ENCODE measurements around the gene BOLA3. TPM values are rescaled to one million over a fixed set of nuclear protein-coding genes. Genes with fewer than 3 reads are reported as not detected.
A peak's percentile ranks its signal among the peaks of the same experiment; 100 is the strongest.
"Not testable (repeated sequence)": the region's sequence is repeated elsewhere in the genome, so short reads cannot be mapped to it uniquely, and the experiment has no call there.

BOLA3 gene
- total RNA-seq, 2 donors from 2014 or later, result 68.0 to 72.5 TPM

DNA sequence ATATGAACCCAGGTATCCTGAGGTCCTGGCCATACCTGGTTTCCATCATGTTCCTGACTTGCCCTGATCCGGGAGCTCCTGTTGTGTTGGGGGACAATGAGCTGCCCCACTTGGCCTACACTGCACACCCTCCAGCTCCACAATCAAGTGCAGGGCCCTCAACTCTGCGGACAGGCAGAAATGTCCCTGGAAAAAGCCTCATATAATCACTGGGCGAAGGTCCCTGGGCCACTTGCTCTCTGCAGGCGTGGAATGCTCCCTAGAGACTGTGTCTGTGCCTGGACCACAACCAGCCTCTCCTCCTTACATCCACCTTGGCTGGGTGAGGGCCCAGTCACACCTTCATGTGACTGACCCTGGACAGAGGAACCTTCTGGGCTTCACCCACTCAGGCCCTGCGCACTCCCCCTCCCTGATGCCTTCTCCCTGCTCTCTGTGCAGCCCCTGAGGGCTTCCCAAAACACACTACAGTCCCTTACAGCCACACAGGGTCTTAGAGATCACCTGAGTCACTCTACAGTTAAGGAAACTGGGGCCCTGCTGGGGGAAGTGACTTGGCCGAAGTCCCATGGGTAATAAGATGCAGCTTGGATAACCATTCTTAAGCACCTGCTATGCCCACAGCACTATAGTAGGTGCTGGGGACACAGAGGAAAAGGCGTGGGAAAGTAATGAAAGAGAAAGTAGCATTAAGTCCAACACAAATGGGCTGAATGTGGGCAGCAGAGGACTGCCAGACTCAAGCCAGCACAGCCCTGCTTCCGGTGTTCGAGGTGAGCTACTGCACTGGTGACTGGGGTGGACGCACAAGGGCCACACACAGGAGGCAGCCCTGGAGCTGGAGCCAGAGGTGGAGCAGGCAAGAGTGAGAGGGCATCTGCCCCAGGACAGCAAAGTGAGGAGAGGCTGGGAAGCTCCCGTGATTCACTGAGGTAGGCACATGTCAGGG lies 9.8 kb downstream of the BOLA3 start:
- ATAC-seq, result peak; percentile 26 to 31
- no peak overlapping the region for H3K4me3 Mint-ChIP-seq
- H3K27me3 Mint-ChIP-seq, result no peaks in the 10 kb centered on the region
- no peak overlapping the region for H3K27ac Mint-ChIP-seq
- peaks cover 16% of the 10 kb centered on the region for H3K36me3 Mint-ChIP-seq
- DNase-seq (ENCODE audit: low spot score), result no peak
- H3K9me3 Mint-ChIP-seq, result no peaks in the 10 kb centered on the region
- H3K4me1 Mint-ChIP-seq (ENCODE audit: low read depth in 2 of 2), result peaks cover 6 to 11% of the 10 kb centered on the region in 2 donors

DNA sequence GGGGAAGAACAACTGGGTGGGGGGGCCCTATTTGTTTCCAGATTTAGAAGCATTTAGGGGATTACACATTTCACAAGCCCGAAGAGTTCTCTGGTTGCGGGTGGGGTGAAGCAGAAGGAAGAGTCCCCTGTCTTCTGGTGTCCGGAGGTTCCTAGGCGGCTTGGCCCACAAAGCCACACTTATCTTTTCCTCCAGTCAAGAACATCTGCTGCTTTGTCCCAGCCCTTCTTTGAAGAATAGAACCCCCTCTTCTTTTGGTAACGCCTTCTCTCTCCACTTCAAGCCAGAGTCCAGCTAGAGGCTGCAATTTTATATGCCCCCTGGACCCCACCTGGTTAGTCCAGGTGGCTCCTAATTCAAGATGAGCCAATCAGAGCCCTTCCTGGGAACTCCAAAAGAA lies 15.8 kb downstream of the BOLA3 start:
- H3K27ac Mint-ChIP-seq, result no peak overlapping the region
- no peak for ATAC-seq
- no peak overlapping the region for H3K4me3 Mint-ChIP-seq
- H3K27me3 Mint-ChIP-seq, result peaks cover 5 to 13% of the 10 kb centered on the region in 2 donors
- peaks cover 0 to 2% of the 10 kb centered on the region in 2 donors for H3K4me1 Mint-ChIP-seq (ENCODE audit: low read depth in 2 of 2)
- H3K36me3 Mint-ChIP-seq, result peaks cover 10% of the 10 kb centered on the region
- H3K9me3 Mint-ChIP-seq, result no peaks in the 10 kb centered on the region
- DNase-seq (ENCODE audit: low spot score), result no peak

DNA sequence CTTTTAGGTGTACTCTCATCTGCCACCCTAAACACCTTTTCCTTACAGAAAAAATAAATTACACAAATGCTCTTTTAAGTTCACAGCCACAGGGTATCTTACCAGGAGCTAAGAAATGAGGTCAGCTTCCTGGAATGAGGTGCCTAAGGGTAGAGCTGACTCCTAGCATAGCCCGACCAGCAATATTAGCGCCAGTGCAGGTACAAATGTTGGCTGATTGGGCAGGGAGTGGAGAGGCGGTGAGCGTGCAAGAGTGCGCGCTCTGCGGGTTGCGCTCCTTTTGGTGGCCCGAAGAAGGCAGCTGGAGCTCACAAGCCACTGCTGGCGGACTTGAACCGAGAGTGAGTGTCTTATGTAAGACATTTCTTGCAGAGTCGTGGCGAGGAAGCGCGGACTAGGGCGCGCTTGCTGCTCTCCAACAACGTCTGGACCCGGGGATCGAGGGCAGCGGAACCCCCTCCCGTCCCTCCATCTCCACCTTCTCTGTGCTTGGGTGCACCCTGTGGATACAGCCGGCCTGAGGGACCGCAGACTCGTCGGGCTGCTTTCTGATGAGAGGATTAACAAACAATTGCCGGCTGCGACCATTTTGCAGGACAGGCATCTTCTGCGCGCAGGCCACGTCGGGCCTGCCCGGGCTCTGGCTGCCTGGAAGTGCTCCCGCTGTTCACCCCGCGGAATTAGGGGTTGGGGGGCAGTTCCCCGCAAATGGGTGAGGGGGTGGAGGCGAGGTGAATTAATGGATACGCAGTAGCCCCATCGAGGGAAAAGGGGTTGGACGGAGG lies 17.3 kb downstream of the BOLA3 start:
- no peak for ATAC-seq
- peaks cover 0 to 2% of the 10 kb centered on the region in 2 donors for H3K4me1 Mint-ChIP-seq (ENCODE audit: low read depth in 2 of 2)
- H3K4me3 Mint-ChIP-seq, result no peak overlapping the region
- DNase-seq (ENCODE audit: low spot score), result no peak
- H3K36me3 Mint-ChIP-seq, result peaks cover 10% of the 10 kb centered on the region
- H3K9me3 Mint-ChIP-seq, result no peaks in the 10 kb centered on the region
- H3K27me3 Mint-ChIP-seq, result peaks cover 5 to 13% of the 10 kb centered on the region in 2 donors
- no peak overlapping the region for H3K27ac Mint-ChIP-seq

DNA sequence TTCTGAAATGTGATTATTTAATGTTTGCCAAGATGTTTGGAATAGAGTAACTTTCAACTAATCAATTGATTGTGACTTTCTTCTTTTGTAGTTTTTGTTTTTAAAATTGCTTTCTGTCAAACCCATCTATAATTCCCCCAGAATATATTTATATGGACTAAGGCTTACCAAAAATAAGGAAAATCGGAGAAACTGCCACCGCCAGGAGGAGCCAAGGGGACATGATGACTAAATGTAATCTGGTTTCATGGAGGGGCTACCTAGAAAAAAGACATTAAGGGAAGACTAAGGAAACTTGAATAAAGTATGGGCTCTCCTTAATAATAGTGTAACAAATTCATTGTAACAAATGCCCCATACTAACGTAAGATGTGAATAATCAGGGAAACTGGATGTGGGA lies 19.5 kb downstream of the BOLA3 start:
- ATAC-seq (no peak), DNase-seq (ENCODE audit: low spot score) (no peak)
- Mint-ChIP-seq H3K9me3 (no peaks in the 10 kb centered on the region), H3K27me3 (peaks cover 5 to 13% of the 10 kb centered on the region in 2 donors), H3K27ac (no peak overlapping the region), H3K36me3 (peaks cover 2% of the 10 kb centered on the region), H3K4me1 (ENCODE audit: low read depth in 2 of 2) (peaks cover 0 to 2% of the 10 kb centered on the region in 2 donors), H3K4me3 (no peak overlapping the region)

DNA sequence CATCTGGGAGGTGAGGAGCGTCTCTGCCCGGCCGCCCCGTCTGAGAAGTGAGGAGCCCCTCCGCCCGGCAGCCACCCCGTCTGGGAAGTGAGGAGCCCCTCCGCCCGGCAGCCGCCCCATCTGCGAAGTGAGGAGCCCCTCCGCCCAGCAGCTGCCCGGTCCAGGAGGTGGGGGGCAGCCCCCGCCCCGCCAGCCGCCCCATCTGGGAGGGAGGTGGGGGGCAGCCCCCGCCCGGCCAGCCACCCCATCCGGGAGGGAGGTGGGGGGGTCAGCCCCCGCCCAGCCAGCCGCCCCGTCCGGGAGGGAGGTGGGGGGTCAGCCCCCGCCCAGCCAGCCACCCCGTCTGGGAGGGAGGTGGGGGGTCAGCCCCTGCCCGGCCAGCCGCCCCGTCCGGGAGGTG lies 23.8 kb downstream of the BOLA3 start:
- not testable (repeated sequence) for H3K4me3 Mint-ChIP-seq; H3K27ac Mint-ChIP-seq; H3K27me3 Mint-ChIP-seq; ATAC-seq; DNase-seq (ENCODE audit: low spot score)
- Mint-ChIP-seq H3K4me1 (ENCODE audit: low read depth in 2 of 2) (peaks cover 8 to 11% of the 10 kb centered on the region in 2 donors), H3K9me3 (peaks cover 11% of the 10 kb centered on the region), H3K36me3 (peaks cover 19% of the 10 kb centered on the region)

DNA sequence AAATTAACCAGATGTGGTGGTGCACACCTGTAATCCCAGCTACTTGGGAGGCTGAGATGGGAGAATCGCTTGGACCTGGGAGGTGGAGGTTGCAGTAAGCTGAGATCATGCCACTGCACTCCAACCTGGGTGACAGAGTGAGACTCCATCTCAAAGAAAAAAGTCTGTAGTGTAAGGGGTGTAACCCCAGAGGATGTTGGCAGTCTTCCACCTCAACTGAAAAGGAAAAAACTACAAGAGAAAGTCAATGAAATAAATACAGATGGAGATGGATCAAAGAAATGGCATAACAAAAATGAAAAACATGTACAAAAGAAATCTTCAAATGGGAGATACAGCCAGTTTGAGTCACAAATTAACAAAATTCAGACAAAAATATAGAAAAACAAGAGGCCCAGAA lies 25.9 kb downstream of the BOLA3 start:
- ATAC-seq; DNase-seq (ENCODE audit: low spot score); H3K27me3 Mint-ChIP-seq; H3K4me3 Mint-ChIP-seq; H3K27ac Mint-ChIP-seq: not testable (repeated sequence)
- Mint-ChIP-seq H3K36me3 (peaks cover 19% of the 10 kb centered on the region), H3K4me1 (ENCODE audit: low read depth in 2 of 2) (peaks cover 8 to 11% of the 10 kb centered on the region in 2 donors), H3K9me3 (peaks cover 11% of the 10 kb centered on the region)

DNA sequence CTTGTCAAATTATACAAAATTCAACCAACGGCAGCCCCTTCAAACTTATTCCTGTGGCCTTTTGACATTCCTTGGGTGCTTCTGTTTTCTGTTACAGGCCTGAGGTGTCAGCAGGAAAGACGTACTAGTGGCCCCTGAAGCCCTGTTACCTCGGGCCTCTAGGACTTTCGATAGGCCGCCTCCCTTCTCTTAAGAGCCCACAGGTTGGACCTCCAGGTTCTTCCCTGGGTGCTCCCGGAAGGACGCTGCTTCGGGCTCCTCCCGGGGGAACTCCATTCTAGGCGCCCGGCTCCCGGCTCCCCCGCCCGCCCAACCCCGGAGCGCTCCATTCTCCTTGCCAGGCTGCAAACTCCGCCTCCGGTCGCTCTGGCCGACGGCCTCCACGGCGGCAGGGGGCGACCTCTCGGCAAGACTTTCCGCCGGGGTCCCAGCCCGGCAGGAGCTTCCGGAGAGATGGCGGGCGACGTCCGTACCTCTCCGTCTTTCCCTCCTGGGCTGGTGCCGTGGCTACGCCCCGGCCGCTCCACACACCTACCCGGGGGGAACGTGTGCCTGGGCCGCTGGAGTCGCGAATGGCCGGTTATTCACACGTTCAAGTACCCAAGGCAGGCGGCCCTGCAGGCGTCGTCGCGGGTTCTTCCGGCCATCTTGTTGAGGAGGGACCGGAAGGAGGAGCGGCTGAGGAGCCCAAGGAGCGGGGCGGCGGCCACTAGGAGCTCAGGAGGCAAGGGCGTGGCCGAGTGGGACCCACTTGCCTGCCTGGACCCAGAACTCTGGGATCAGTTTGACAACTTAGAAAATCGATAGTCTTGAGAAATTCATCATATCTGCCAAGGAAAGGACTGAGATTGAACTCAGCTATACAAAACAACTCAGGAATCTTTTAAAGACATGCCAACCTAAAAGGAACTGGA lies 27.5 kb downstream of the BOLA3 start:
- H3K27me3 Mint-ChIP-seq, result peaks cover 2% of the 10 kb centered on the region in 2 donors
- peak overlapping the region; percentile 80 to 86 for H3K27ac Mint-ChIP-seq
- H3K4me1 Mint-ChIP-seq (ENCODE audit: low read depth in 2 of 2), result peaks cover 8 to 11% of the 10 kb centered on the region in 2 donors
- peak overlapping the region; percentile 83 for H3K4me3 Mint-ChIP-seq
- peaks cover 19% of the 10 kb centered on the region for H3K36me3 Mint-ChIP-seq
- H3K9me3 Mint-ChIP-seq, result peaks cover 11% of the 10 kb centered on the region
- DNase-seq (ENCODE audit: low spot score), result peak; percentile 91
- ATAC-seq, result peak; percentile 98 to 99

DNA sequence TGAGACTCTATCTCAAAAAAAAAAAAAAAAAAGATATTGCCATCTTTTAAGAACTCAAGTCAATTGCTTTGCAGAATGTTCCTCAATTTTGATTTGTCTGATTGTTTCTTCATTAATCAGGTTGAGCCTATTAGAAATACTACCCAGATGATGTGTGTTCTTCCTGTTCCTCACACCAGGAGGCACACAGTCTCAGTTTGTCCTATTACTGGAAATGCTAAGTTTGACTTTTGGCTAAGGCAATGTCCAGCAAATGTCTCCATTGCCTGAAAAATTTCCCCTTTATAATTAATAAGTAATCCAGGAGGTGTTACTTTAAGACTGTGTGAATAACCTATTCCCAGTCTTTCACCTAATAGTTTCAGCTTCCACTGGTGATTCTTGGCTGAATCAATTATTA lies 28.4 kb downstream of the BOLA3 start:
- peaks cover 23% of the 10 kb centered on the region for H3K36me3 Mint-ChIP-seq
- peaks cover 7% of the 10 kb centered on the region in 2 donors for H3K27me3 Mint-ChIP-seq
- peak overlapping the region; percentile 83 for H3K4me3 Mint-ChIP-seq
- peaks cover 8 to 11% of the 10 kb centered on the region in 2 donors for H3K4me1 Mint-ChIP-seq (ENCODE audit: low read depth in 2 of 2)
- DNase-seq (ENCODE audit: low spot score) (no peak), ATAC-seq (no peak)
- peaks cover 11% of the 10 kb centered on the region for H3K9me3 Mint-ChIP-seq
- H3K27ac Mint-ChIP-seq, result peak overlapping the region; percentile 80 to 86

DNA sequence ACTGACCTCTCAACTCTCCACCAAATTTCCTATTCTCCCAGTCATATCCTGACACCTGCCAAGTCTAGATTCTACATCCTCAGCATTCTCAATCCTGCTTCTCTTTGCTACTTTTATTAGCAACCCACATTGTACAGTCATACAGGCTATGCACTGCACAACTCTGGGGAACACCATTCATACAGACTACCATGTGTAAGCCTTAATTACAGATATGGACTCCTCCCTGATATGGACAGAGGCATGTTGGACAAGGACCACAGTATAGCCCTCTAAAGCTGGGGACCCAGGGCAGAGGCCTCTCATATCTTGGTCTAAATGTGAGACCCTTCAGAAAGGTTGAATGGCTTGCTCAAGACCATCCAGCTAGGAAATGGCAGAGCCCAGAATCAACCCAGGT lies 36.3 kb downstream of the BOLA3 start:
- no peak overlapping the region for H3K4me3 Mint-ChIP-seq
- ATAC-seq (no peak), DNase-seq (ENCODE audit: low spot score) (no peak)
- H3K36me3 Mint-ChIP-seq, result peaks cover 4% of the 10 kb centered on the region
- H3K9me3 Mint-ChIP-seq, result no peaks in the 10 kb centered on the region
- peaks cover 0 to 5% of the 10 kb centered on the region in 2 donors for H3K4me1 Mint-ChIP-seq (ENCODE audit: low read depth in 2 of 2)
- H3K27me3 Mint-ChIP-seq, result peaks cover 7% of the 10 kb centered on the region in 2 donors
- no peak overlapping the region for H3K27ac Mint-ChIP-seq

DNA sequence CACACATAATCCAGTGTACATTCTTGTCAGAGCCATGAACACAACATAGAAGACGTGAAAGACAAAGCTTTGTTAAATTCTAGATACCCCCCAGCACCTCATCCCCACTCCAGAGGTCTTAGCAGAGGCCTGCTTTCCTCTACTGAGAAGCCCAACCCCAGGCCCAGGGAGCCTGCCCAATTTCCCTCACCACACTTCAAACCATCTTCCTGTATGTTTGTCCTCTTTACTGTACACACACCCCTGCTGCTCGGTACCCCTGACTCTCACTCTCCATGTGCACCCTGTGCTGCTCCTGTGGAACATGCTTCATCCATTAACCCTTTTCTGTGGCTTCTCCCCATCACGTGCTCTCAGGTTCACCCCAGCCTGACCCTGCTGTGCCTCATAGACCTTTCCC lies 37.2 kb downstream of the BOLA3 start:
- Mint-ChIP-seq H3K36me3 (peaks cover 4% of the 10 kb centered on the region), H3K27me3 (peaks cover 7% of the 10 kb centered on the region in 2 donors), H3K27ac (no peak overlapping the region), H3K4me1 (ENCODE audit: low read depth in 2 of 2) (peaks cover 0 to 8% of the 10 kb centered on the region in 2 donors), H3K4me3 (no peak overlapping the region), H3K9me3 (no peaks in the 10 kb centered on the region)
- DNase-seq (ENCODE audit: low spot score), result no peak
- ATAC-seq, result no peak

DNA sequence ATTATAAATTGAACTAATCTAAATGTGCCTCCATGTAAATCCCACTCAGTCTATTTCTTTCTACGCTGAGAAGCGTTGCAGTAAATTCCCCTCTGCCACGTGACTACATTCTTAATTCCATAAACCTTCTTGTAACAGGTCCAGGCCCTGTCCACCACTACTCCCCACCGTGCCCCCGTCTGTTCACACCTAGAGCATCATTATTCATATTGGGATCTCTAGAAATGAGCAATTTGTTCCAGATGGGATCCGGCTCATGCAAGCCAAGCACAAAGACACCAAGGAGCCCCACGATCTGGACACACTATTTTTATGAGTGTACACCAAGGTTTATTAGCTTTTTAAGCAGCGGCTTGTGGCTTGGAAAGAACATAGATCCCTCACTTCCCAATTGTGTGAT lies 38.2 kb downstream of the BOLA3 start:
- ATAC-seq (no peak), DNase-seq (ENCODE audit: low spot score) (no peak)
- no peaks in the 10 kb centered on the region for H3K36me3 Mint-ChIP-seq
- no peak overlapping the region for H3K4me3 Mint-ChIP-seq
- peaks cover 0 to 10% of the 10 kb centered on the region in 2 donors for H3K4me1 Mint-ChIP-seq (ENCODE audit: low read depth in 2 of 2)
- H3K9me3 Mint-ChIP-seq, result no peaks in the 10 kb centered on the region
- H3K27me3 Mint-ChIP-seq, result no peaks in the 10 kb centered on the region
- H3K27ac Mint-ChIP-seq, result no peak overlapping the region

DNA sequence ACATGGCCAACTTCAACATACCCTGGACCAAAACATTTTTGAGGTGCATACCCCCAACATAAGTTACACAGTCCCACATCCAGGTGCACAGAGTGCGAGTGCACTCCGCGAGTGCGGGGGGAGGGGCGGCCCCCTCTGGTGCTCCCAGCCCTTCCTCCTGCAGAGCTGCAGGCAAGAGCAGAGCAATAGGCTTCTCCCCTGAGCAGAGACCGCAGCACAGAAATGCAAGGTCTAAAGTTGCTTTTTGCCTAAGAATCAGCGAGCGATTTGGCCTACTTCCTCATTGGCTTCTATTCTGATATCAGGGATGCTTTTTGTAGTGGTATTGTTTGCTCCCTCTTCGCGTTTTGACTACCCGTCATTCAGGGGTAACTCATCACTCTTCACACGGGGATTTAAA lies 40.6 kb downstream of the BOLA3 start:
- Mint-ChIP-seq H3K27me3 (no peaks in the 10 kb centered on the region), H3K4me3 (no peak overlapping the region), H3K27ac (no peak overlapping the region), H3K9me3 (no peaks in the 10 kb centered on the region), H3K4me1 (ENCODE audit: low read depth in 2 of 2) (peaks cover 9 to 23% of the 10 kb centered on the region in 2 donors), H3K36me3 (no peaks in the 10 kb centered on the region)
- DNase-seq (ENCODE audit: low spot score) (no peak), ATAC-seq (no peak)

DNA sequence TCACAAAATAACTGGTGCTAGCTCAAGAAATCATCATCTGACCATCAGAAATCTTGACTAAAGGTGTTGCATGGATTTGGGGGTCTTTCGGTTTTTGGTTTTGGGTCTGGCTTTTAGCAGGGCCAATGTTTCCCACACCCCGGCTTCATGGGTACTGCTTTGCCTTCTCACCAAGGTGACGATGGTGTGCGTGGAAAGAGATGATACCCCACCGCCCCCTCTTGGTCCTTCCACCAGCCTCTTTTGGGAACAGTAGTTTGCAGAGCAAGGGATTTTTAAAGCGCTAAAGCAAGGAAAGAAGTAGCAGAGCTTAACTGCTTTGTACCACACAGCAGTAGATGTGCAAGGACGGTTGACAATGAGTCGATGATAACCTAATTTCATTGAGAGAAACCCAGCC lies 42.3 kb downstream of the BOLA3 start:
- no peaks in the 10 kb centered on the region for H3K36me3 Mint-ChIP-seq
- H3K4me1 Mint-ChIP-seq (ENCODE audit: low read depth in 2 of 2), result peaks cover 9 to 23% of the 10 kb centered on the region in 2 donors
- H3K4me3 Mint-ChIP-seq, result no peak overlapping the region
- no peak overlapping the region for H3K27ac Mint-ChIP-seq
- DNase-seq (ENCODE audit: low spot score), result no peak
- ATAC-seq, result no peak
- no peaks in the 10 kb centered on the region for H3K27me3 Mint-ChIP-seq
- no peaks in the 10 kb centered on the region for H3K9me3 Mint-ChIP-seq

Measured in natural killer cell treated with Interleukin-12 subunit alpha and Interleukin-12 subunit beta and Interleukin-15 and Interleukin-18, amount 100 ng/mL, for 72 hours (primary cell).